ENCODE results near the gene PLPPR1. TPM values are rescaled to one million over a fixed set of nuclear protein-coding genes. Genes with fewer than 3 reads are reported as not detected.

The PLPPR1 gene
- total and polyA plus RNA-seq, 2 of the 13 experiments (the other 11 are each of a cell fraction or from before 2014, with no cell fraction given), result 16.0 to 84.7 TPM

GRCh38 chr9:101029315-101030085 lies 973 bp downstream of the PLPPR1 start (continued):
- TF ChIP-seq POGK (CRISPR knock-in tag; conservative IDR thresholded peaks at IDR 0.05) (no peak), HNRNPLL (IDR thresholded peaks at IDR 0.05; ENCODE audit: low read depth, low read length, poor library complexity, severe bottlenecking) (peak; percentile 14), ZBTB46 (CRISPR knock-in tag; IDR thresholded peaks at IDR 0.05; ENCODE audit: borderline replicate concordance) (0 out of 2 replicates have a peak, but pooled peaks have one; percentile 13), PRDM15 (CRISPR knock-in tag; IDR thresholded peaks at IDR 0.05) (0 out of 2 replicates have a peak, but pooled peaks have one; percentile 23), ZNF747 (CRISPR knock-in tag; IDR thresholded peaks at IDR 0.05; ENCODE audit: borderline replicate concordance) (no peak), SIN3B (IDR thresholded peaks at IDR 0.05; ENCODE audit: low read length) (no peak), FOXP1 (IDR thresholded peaks at IDR 0.05) (no peak), FOXP1 (CRISPR knock-in tag; IDR thresholded peaks at IDR 0.05) (no peak), KLF11 (CRISPR knock-in tag; IDR thresholded peaks at IDR 0.05) (no peak), KDM5B (CRISPR knock-in tag; IDR thresholded peaks at IDR 0.05; ENCODE audit: borderline replicate concordance) (peak; percentile 20; the same call in 1 of the 2 replicates), SRY (CRISPR knock-in tag; IDR thresholded peaks at IDR 0.05) (0 out of 2 replicates have a peak, but pooled peaks have one; percentile 16), THAP11 (CRISPR knock-in tag; IDR thresholded peaks at IDR 0.05) (no peak), ZNF687 (CRISPR knock-in tag; IDR thresholded peaks at IDR 0.05) (0 out of 2 replicates have a peak, but pooled peaks have one; percentile 5), HNRNPUL1 (IDR thresholded peaks at IDR 0.05; ENCODE audit: low read depth, low read length) (no peak), ZFP82 (CRISPR knock-in tag; IDR thresholded peaks at IDR 0.05; ENCODE audit: borderline replicate concordance) (no peak), NFIC (IDR thresholded peaks at IDR 0.05; ENCODE audit: low read length) (no peak), CAMTA2 (CRISPR knock-in tag; IDR thresholded peaks at IDR 0.05; ENCODE audit: borderline replicate concordance) (no peak), MED8 (CRISPR knock-in tag; IDR thresholded peaks at IDR 0.05; ENCODE audit: insufficient replicate concordance) (no peak)
